Endothelial cell of umbilical vein (primary cell): ENCODE data around the gene PFKFB3. TPM values are rescaled to one million over a fixed set of nuclear protein-coding genes. Genes with fewer than 3 reads are reported as not detected.

Experiments used
- Bru-seq: library from RNA; stranded (reverse); fragments of 400-500 nt; gene quantifications from one replicate; lab custom pipeline; 2021; lab: Mats Ljungman, UMichigan
- BruChase-seq, 2 experiments: library from RNA; stranded (reverse); fragments of 400-500 nt; gene quantifications; one replicate each; lab custom pipeline; 2021; lab: Mats Ljungman, UMichigan
- BruUV-seq: library from RNA; stranded (reverse); fragments of 400-500 nt; replicated peaks from 2 replicates; lab custom pipeline; 2021; lab: Mats Ljungman, UMichigan
- CTCF ChIA-PET: fragments of 300-600, 350-600 bp; sonication (Branson Sonifier 250); formaldehyde crosslinking; loops from one replicate; lab custom pipeline; 2021; ENCODE audit warnings: antibody characterized with exemption, inconsistent platforms; lab: Charles Lee
- POLR2A ChIA-PET: fragments of 300-600, 350-600 bp; sonication (Branson Sonifier 250); formaldehyde crosslinking; loops from one replicate; lab custom pipeline; 2021; ENCODE audit warnings: antibody characterized with exemption, inconsistent platforms; lab: Charles Lee
- DNase-seq: peaks from one replicate; pipeline ENCODE4 v3.0.0-alpha.2; 2011; ENCODE audit warnings: low read depth, low spot score
- FAIRE-seq: peaks from 2 replicates; lab custom pipeline; 2011; peaks lifted over from hg19 to GRCh38; lab: Jason Lieb, UNC
- H2AFZ ChIP-seq: 2 replicates; pipeline ENCODE4 v1.6.0; 2012; ENCODE audit warnings: low read depth, low read length, control low read depth, inconsistent platforms
- H3K27ac ChIP-seq: 2 replicates; pipeline ENCODE4 v1.5.1; 2011; ENCODE audit warnings: low read depth, mild to moderate bottlenecking, control low read depth, low read length, moderate library complexity; ENCODE audit not compliant: insufficient read depth
- H3K27me3 ChIP-seq, 2 experiments: 2 replicates each; pipeline versions ENCODE4 v1.6.0 to v1.6.1; 2011; ENCODE audit warnings: low read length in 2 of 2, mixed read lengths in 1 of 2; ENCODE audit not compliant: control insufficient read depth in 2 of 2, insufficient read depth in 2 of 2
- H3K36me3 ChIP-seq, 2 experiments: 2 replicates in 1 of 2; 3 replicates in 1 of 2; pipeline ENCODE4 v1.5.1; 2011; ENCODE audit warnings: low read length in 2 of 2, mild to moderate bottlenecking in 1 of 2, moderate library complexity in 1 of 2; ENCODE audit not compliant: control insufficient read depth in 2 of 2, insufficient read depth in 2 of 2; ENCODE audit errors: extremely low read depth in 1 of 2
- H3K4me1 ChIP-seq: 3 replicates; pipeline ENCODE4 v1.5.1; 2011; ENCODE audit warnings: mild to moderate bottlenecking, low read length; ENCODE audit not compliant: control insufficient read depth, insufficient read depth; ENCODE audit errors: extremely low read depth
- H3K4me2 ChIP-seq: 2 replicates; pipeline ENCODE4 v1.6.1; 2011; ENCODE audit warnings: low read length, control low read depth, mixed read lengths; ENCODE audit not compliant: insufficient read depth
- H3K4me3 ChIP-seq, 3 experiments: fragments of 200-600 bp in 1 of 3; sonication (generic), shearing (Covaris generic) in 1 of 3; replicated peaks in 1 of 3; 2 replicates each; pipeline ENCODE4 v1.5.1; 2011 to 2016; ENCODE audit warnings: control low read depth in 3 of 3, low read length in 3 of 3, mild to moderate bottlenecking in 2 of 3, inconsistent platforms in 1 of 3, low read depth in 1 of 3, moderate library complexity in 1 of 3; ENCODE audit not compliant: insufficient read depth in 1 of 3
- H3K79me2 ChIP-seq: 2 replicates; pipeline ENCODE4 v1.6.0; 2012; ENCODE audit warnings: low read length, inconsistent platforms; ENCODE audit not compliant: control insufficient read depth, insufficient read depth
- H3K9ac ChIP-seq: replicated peaks from 2 replicates; pipeline ENCODE3; 2011; ENCODE audit warnings: low read length, control low read depth; ENCODE audit not compliant: insufficient read depth; ENCODE audit errors: extremely low read depth
- H3K9me1 ChIP-seq: replicated peaks from 3 replicates; pipeline ENCODE4 v1.6.0; 2011; ENCODE audit warnings: mild to moderate bottlenecking, low read length; ENCODE audit not compliant: control insufficient read depth, insufficient read depth; ENCODE audit errors: extremely low read depth
- H3K9me3 ChIP-seq: replicated peaks from 2 replicates; pipeline ENCODE4 v1.5.1; 2012; ENCODE audit warnings: low read length, inconsistent platforms; ENCODE audit not compliant: control insufficient read depth, insufficient read depth
- H4K20me1 ChIP-seq: replicated peaks from 2 replicates; pipeline ENCODE3; 2011; ENCODE audit warnings: mild to moderate bottlenecking, low read length; ENCODE audit not compliant: control insufficient read depth, insufficient read depth; ENCODE audit errors: extremely low read depth
- CTCF ChIP-seq, 2 donors: IDR thresholded peaks; 1 replicate in 1 of 2; 2 replicates in 1 of 2; pipeline ENCODE4 v1.5.1; 2011; ENCODE audit warnings: low read length in 2 of 2, mild to moderate bottlenecking in 2 of 2, moderate library complexity in 2 of 2, control low read depth in 1 of 2, inconsistent platforms in 1 of 2, low read depth in 1 of 2; ENCODE audit not compliant: insufficient read depth in 1 of 2; ENCODE audit errors: extremely low read depth in 1 of 2
- EZH2 ChIP-seq: IDR thresholded peaks from 2 replicates; pipeline ENCODE4 v1.6.1; 2012; ENCODE audit warnings: borderline replicate concordance, low read depth, mild to moderate bottlenecking, moderate library complexity, low read length, inconsistent platforms; ENCODE audit not compliant: severe bottlenecking
- FOS ChIP-seq: IDR thresholded peaks from 2 replicates; pipeline ENCODE4 v1.6.1; 2011; ENCODE audit warnings: mild to moderate bottlenecking, low read length, moderate library complexity, borderline replicate concordance; ENCODE audit not compliant: insufficient read depth
- GATA2 ChIP-seq: IDR thresholded peaks from 2 replicates; pipeline ENCODE4 v1.7.0; 2011; ENCODE audit warnings: low read depth, mild to moderate bottlenecking, moderate library complexity, mixed read lengths, low read length; ENCODE audit not compliant: insufficient read length, insufficient read depth
- JUN ChIP-seq: IDR thresholded peaks from 2 replicates; pipeline ENCODE4 v1.6.1; 2011; ENCODE audit warnings: borderline replicate concordance, low read depth; ENCODE audit not compliant: insufficient read length, insufficient read depth
- MYC ChIP-seq: IDR thresholded peaks from one replicate; pipeline ENCODE4 v1.6.1; 2011; ENCODE audit warnings: mild to moderate bottlenecking, low read depth, low read length
- POLR2A ChIP-seq: IDR thresholded peaks from 2 replicates; pipeline ENCODE4 v1.6.1; 2012; ENCODE audit warnings: low read depth, mild to moderate bottlenecking, control low read depth, low read length
- POLR2AphosphoS5 ChIP-seq: IDR thresholded peaks from 2 replicates; pipeline ENCODE4 v1.6.1; 2012; ENCODE audit warnings: low read depth, mild to moderate bottlenecking, control low read depth, low read length, moderate library complexity; ENCODE audit not compliant: insufficient read depth
- dilution Hi-C: fragments of 300-500 bp; cut with MboI; formaldehyde crosslinking; loops from one replicate; pipeline ENCODE4 v1.15.0; 2019; ENCODE audit warnings: low sequenced_read_pairs; ENCODE audit not compliant: extremely low pct_ligation_motif_present
- intact Hi-C: fragments of 100-400 bp; cut with micrococcal nuclease; formaldehyde crosslinking; loops from one replicate; pipeline ENCODE4 v1.10.0; 2022
- long read RNA-seq: library from polyadenylated mRNA; stranded (forward); transcript quantifications from one replicate; pipeline ENCODE4 v2.0.0, GENCODE V29; 2021
- polyA minus RNA-seq, 3 experiments: library from RNA; depleted of rRNA, polyadenylated mRNA; stranded (reverse); fragments of >200 nt; gene quantifications; 1 replicate in 1 of 3; 2 replicates in 2 of 3; pipeline ENCODE4 v1.2.3, GENCODE V29; 2011
- polyA plus RNA-seq, 4 experiments: library from polyadenylated mRNA; depleted of rRNA in 3 of 4; stranded (reverse) in 3 of 4; unstranded in 1 of 4; fragments of >200 nt; gene quantifications; 2 replicates each; pipeline versions ENCODE4 v1.2.1 to v1.2.3, GENCODE V29; 2011 to 2012; ENCODE audit warnings: missing spikeins in 1 of 4
- total RNA-seq: library from RNA; stranded (reverse); gene quantifications from 2 replicates; pipeline ENCODE4 v1.2.3, GENCODE V29; 2021
- TF ChIP-seq, protein P1 (sequence below): IDR thresholded peaks from 2 replicates; pipeline ENCODE4 v1.6.1; 2011; ENCODE audit not compliant: insufficient read depth, insufficient read length

The PFKFB3 gene
- 33.7 and 35.6 TPM in 2 replicates for total RNA-seq
- 15.8 and 17.2 TPM in 2 replicates for polyA plus RNA-seq
- 18.2 and 20.0 TPM in 2 replicates for polyA plus RNA-seq (2011; cell fraction: cytosol; rRNA removed)
- 42.0 and 46.8 TPM in 2 replicates for polyA plus RNA-seq (2011; cell fraction: nucleus; rRNA removed)
- polyA plus RNA-seq (2012) = 44.1 and 44.3 TPM in 2 replicates
- 17.7 and 20.3 TPM in 2 replicates for polyA minus RNA-seq
- 5.9 TPM for polyA minus RNA-seq (2011; cell fraction: cytosol; rRNA and poly(A)+ RNA removed)
- 14.9 and 17.9 TPM in 2 replicates for polyA minus RNA-seq (2011; cell fraction: nucleus; rRNA and poly(A)+ RNA removed)
- percentile 66 among the genes with signal in this experiment for Bru-seq, nascent RNA
- percentile 79 among the genes with signal in this experiment for BruChase-seq, experiment 1, labeled RNA remaining after a 6-hour chase
- BruChase-seq, experiment 2, labeled RNA remaining after a 2-hour chase = percentile 72 among the genes with signal in this experiment
- long read RNA-seq, full-length matches to known transcripts = 15 of 26 reads
- long read RNA-seq, partial matches to known transcripts = 1 of 26 reads
- long read RNA-seq, other reads (novel, unspliced or antisense) = 10 of 26 reads

GRCh38 chr10:6202684-6203330, at the start of gene PFKFB3:
PFKFB3 (plus strand) TSS chr10:6202932; CDS start chr10:6203261, 329 bp downstream.
- no peaks in the 10 kb centered on the region for H3K9me3 ChIP-seq
- no peaks in the 10 kb centered on the region for H4K20me1 ChIP-seq
- TF ChIP-seq FOS = no peak
- TF ChIP-seq MYC = peak; percentile 80
- TF ChIP-seq EZH2 = no peak
- peak; percentile 98 for TF ChIP-seq POLR2A
- peak; percentile 98 for TF ChIP-seq POLR2AphosphoS5
- no peak for TF ChIP-seq GATA2
- peak; percentile 90 to 98 for TF ChIP-seq CTCF (IDR thresholded peaks at IDR 0.05; ENCODE audit: extremely low read depth in 1 of 2, insufficient read depth in 1 of 2, low read depth in 1 of 2, low read length in 2 of 2)
- TF ChIP-seq, protein P1, sequence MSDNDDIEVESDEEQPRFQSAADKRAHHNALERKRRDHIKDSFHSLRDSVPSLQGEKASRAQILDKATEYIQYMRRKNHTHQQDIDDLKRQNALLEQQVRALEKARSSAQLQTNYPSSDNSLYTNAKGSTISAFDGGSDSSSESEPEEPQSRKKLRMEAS = peak; percentile 91
- no peak for TF ChIP-seq JUN
- BruUV-seq = TSS peak; percentile 14
- H3K79me2 ChIP-seq = peaks cover 21% of the 10 kb centered on the region
- H3K4me3 ChIP-seq = peak within 1 kb of the TSS; percentile 73 to 87 (median 83)
- intact Hi-C loops = loop anchor here (1.0 to 5.0 kb wide), 10 partner anchors 30 to 256 kb away; no protein-coding TSS in a partner anchor
- peak within 1 kb of the TSS; percentile 92 for H3K4me2 ChIP-seq
- FAIRE-seq = peak; percentile 91
- H3K27me3 ChIP-seq = no peaks in the 10 kb centered on the region
- dilution Hi-C loops = no loop called here
- H3K36me3 ChIP-seq = no peaks in the 10 kb centered on the region
- CTCF ChIA-PET = interaction anchor here (0.5 to 8.1 kb wide), 54 partner anchors 9 to 1380 kb away, joined by 3 to 285 read pairs (median 4); partner anchors contain the start of genes ANKRD16, FBH1 and RBM17
- peak; percentile 93 for DNase-seq
- H3K9ac ChIP-seq = peak within 1 kb of the TSS; percentile 89
- no peaks in the 10 kb centered on the region for H3K9me1 ChIP-seq
- H3K27ac ChIP-seq = peak within 1 kb of the TSS; percentile 56
- H2AFZ ChIP-seq = peak within 1 kb of the TSS; percentile 58
- POLR2A ChIA-PET = interaction anchor here (0.5 to 1.7 kb wide), 24 partner anchors 9 to 1769 kb away, joined by 3 to 40 read pairs (median 3); no protein-coding TSS in a partner anchor
- peaks cover 23% of the 10 kb centered on the region for H3K4me1 ChIP-seq
